AG08396 (cell line): Measurements from ENCODE around the gene DOK6.
"Not testable (repeated sequence)": the region's sequence is repeated elsewhere in the genome, so short reads cannot be mapped to it uniquely, and the experiment has no call there.

Experiments used
- DNase-seq: peaks from one replicate; pipeline ENCODE4 v3.0.0; 2012; ENCODE audit warnings: low spot score, mixed read lengths

The DOK6 gene

GRCh38 chr18:69626643-69627242, 226.1 kb downstream of the DOK6 start:
- no peak for DNase-seq

GRCh38 chr18:69628774-69629359, 228.2 kb downstream of the DOK6 start:
- DNase-seq: no peak

- no peak for DNase-seq
Measured at GRCh38 chr18:69631281-69631680, 230.6 kb downstream of the DOK6 start.

- DNase-seq: no peak
Measured at GRCh38 chr18:69635482-69635881, 234.8 kb downstream of the DOK6 start.

GRCh38 chr18:69636529-69637301, 236.0 kb downstream of the DOK6 start:
- no peak for DNase-seq

GRCh38 chr18:69638056-69638455, 237.4 kb downstream of the DOK6 start:
- DNase-seq: no peak

GRCh38 chr18:69647702-69648101, 247.0 kb downstream of the DOK6 start:
- DNase-seq: no peak

- DNase-seq: no peak
Measured at GRCh38 chr18:69648486-69648885, 247.8 kb downstream of the DOK6 start.

- no peak for DNase-seq
Measured at GRCh38 chr18:69649684-69650083, 249.0 kb downstream of the DOK6 start.

GRCh38 chr18:69651243-69651642, 250.6 kb downstream of the DOK6 start:
- DNase-seq: no peak

- DNase-seq: no peak
Measured at GRCh38 chr18:69655816-69656215, 255.1 kb downstream of the DOK6 start.

- DNase-seq: no peak
Measured at GRCh38 chr18:69658103-69658502, 257.4 kb downstream of the DOK6 start.

- DNase-seq: no peak
Measured at GRCh38 chr18:69658685-69659084, 258.0 kb downstream of the DOK6 start.

- DNase-seq: no peak
Measured at GRCh38 chr18:69659142-69659651, 258.5 kb downstream of the DOK6 start.

GRCh38 chr18:69662090-69662489, 261.4 kb downstream of the DOK6 start:
- not testable (repeated sequence) for DNase-seq

- DNase-seq: no peak
Measured at GRCh38 chr18:69664399-69664798, 263.7 kb downstream of the DOK6 start.

- DNase-seq: no peak
Measured at GRCh38 chr18:69674292-69674877, 273.7 kb downstream of the DOK6 start.

GRCh38 chr18:69674966-69675365, 274.3 kb downstream of the DOK6 start:
- no peak for DNase-seq

GRCh38 chr18:69677595-69677994, 276.9 kb downstream of the DOK6 start:
- no peak for DNase-seq

- DNase-seq: no peak
Measured at GRCh38 chr18:69680123-69680522, 279.4 kb downstream of the DOK6 start.

GRCh38 chr18:69683176-69683575, 282.5 kb downstream of the DOK6 start:
- DNase-seq: no peak

GRCh38 chr18:69684789-69685188, 284.1 kb downstream of the DOK6 start:
- DNase-seq: no peak

GRCh38 chr18:69686861-69687260, 286.2 kb downstream of the DOK6 start:
- no peak for DNase-seq
